ENCODE data around the gene STK32B.

- TF ChIP-seq CTCF (conservative IDR thresholded peaks at IDR 0.05; ENCODE audit: low read depth, low read length) = peak; percentile 48
- TF ChIP-seq EZH2phosphoT487 (IDR thresholded peaks at IDR 0.05; ENCODE audit: borderline replicate concordance, low read length) = no peak
- no peak for TF ChIP-seq EZH2 (IDR thresholded peaks at IDR 0.05; ENCODE audit: low read length, unreplicated experiment)
Observed at GRCh38 chr4:5018096-5018495, 33.2 kb upstream of the STK32B start.
